T-helper 22 cell (primary cell): ENCODE measurements around the gene SNX2.
"Not testable (repeated sequence)": the region's sequence is repeated elsewhere in the genome, so short reads cannot be mapped to it uniquely, and the experiment has no call there.

Experiments
- DNase-seq: peaks from one replicate; pipeline ENCODE4 v3.0.0-alpha.2; 2020; ENCODE audit warnings: low read depth

The SNX2 gene

GRCh38 chr5:122844136-122844909 is 69.4 kb downstream of the SNX2 start:
- no peak for DNase-seq

DNA sequence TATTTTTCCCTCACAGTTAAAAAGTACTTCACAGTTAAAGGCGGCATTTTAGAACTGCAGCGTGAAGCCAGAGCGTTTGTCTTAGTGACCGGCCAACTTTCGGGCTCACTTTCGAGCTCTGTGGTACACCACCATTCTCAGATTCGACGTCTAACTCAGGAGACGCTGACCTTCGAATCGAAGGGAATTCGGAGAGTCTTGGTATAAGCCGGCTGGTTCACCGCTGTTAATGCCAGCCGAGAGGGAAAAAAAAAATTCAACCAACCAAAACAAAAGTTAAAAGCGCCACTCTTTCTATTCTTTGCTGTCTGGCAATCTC is 70.0 kb downstream of the SNX2 start:
- no peak for DNase-seq

DNA sequence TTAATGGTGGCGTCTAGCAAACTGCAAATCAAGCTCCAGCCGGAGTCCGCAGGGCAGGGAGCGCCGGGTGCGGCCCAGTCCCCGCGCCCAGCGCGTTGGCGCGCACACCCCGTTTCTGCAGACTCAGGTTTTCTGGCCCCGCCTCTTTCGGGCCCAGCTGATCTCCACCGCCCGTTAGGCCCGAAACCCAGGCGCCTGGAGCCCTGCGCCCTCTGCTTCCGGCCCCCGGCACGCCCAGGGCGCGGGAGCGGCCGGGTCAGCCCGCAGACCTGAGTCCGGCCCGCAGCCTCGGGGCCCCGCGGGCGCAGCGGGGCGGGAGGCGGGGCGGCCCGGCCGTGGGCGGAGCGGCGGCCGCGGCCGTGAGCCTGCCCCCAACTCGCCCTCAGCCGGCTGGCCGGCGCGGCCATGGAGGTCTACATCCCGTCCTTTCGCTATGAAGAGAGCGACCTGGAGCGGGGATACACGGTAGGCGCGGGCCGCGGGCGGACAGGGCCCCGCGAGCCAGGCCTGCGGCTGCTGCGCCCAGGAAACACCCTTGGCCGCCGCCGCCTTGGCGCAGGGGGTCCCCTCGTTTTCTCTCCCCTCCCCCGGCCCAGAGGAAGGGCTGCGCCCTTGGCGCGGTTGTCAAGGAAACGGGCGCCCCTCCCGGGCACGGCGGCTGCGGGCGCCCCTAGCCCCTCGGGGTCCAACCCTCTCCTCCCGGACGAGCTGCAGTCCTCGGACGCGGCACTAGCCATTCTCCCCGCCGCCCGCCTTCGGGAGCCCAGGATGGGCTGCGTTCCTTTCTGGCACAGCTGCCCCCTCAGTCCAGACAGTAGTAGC is 70.6 kb downstream of the SNX2 start, which contains the start of gene SNX24:
Gene SNX24, plus strand, starts transcription at position 385 of the 822 bp plus-strand sequence. Its CDS starts 21 bp downstream, at position 406.
- DNase-seq, result peak; percentile 63

DNA sequence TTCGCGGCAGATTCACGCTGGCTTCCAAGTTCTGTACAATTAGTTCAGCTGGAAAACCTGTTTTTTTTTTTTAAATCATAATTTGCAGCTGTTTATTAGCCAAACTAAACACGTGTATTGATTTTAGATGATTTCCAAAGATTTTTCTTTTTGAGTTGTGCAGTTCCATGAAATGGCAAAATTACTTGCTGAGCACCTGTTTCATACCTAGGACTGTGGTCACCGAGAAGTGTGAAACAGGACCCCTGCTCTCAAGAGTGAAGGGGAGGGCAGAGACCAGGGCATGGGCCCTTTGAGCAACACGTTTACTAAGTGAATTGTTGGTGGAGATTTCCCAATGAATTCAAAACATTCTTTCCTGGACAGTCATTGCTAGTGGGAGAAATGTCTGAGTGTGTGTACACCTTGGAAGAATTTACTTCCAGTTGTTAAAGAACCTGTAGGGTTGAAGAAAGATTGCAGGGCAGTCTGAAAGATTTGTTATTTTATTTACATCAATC is 71.2 kb downstream of the SNX2 start:
- no peak for DNase-seq

- DNase-seq, result no peak
These were observed 72.8 kb downstream of the SNX2 start for GRCh38 chr5:122847687-122848081.

GRCh38 chr5:122849771-122850170 is 74.9 kb downstream of the SNX2 start:
- DNase-seq, result no peak

DNA sequence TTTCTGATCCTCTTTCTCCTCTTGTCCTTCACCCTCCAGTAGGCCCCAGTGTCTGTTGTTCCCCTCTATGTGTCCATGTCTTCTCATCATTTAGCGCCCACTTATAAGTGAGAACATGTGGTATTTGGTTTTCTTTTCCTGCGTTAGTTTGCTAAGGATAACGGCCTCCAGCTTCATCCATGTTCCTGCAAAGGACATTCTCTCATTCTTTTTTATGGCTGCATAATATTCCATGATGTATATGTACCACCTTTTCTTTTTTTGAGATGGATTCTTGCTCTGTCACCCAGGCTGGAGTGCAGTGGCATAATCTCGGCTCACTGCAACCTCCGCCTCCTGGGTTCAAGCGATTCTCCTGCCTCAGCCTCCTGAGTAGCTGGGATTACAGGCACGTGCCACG is 82.7 kb downstream of the SNX2 start:
- DNase-seq, result not testable (repeated sequence)

DNA sequence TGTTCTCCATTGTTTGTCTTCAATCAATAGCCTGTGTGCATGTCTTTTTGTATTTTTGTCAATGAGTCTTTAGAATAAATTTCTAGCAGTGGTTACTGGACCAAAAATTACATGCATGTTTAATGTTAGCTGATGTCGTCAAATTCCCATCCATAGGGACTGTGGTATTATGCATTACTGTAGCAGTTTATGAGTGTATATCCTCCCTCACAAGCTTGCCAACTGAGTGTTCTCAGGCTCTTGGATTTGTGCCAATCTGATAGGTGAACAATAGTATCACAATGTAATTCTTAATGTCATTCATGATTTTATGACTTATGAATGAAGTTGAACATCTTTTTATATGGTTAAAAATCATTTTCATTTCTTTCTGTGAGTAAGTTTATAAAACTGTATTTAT is 83.6 kb downstream of the SNX2 start:
- DNase-seq, result no peak

GRCh38 chr5:122863240-122863639 is 88.4 kb downstream of the SNX2 start:
- no peak for DNase-seq

DNA sequence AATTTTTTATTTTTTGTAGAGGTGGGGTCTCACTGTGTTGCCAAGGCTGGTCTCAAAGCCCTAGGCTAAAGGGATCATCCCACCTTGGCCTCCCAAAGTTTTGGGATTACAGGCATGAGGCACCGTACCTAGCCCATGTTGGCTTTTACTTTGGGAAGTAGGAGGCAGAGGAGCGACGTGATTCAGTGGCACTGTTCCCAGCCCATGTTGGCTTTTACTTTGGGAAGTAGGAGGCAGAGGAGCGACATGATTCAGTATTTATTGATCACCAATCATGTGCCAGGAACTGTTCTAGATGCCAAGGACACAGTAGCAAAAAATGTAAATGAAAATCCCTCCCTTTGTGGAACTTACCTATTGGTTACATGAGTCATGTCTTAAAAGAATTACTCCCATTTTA is 88.8 kb downstream of the SNX2 start:
- no peak for DNase-seq

GRCh38 chr5:122864400-122864799 is 89.5 kb downstream of the SNX2 start:
- no peak for DNase-seq

DNA sequence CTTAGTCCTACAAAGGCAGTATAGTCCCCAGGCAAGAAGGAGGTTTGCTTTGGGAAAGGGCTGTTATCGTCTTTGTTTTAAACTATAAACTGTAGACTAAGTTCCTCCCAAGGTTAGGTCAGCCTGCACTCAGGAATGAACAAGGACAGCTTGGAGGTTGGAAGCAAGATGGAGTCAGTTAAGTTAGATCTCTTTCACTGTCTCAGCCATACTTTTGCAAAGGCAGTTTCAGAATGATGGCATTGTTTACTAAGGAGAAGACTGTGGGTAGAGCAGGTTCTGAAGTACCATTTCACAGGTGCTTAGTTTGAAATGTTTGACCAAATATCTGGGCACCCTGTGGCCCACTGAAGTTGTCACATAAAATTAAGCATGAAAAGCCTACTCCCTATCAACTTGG is 90.0 kb downstream of the SNX2 start:
- DNase-seq, result no peak

- DNase-seq, result no peak
These were observed 95.5 kb downstream of the SNX2 start for GRCh38 chr5:122870219-122870856.

- DNase-seq, result no peak
These were observed 96.8 kb downstream of the SNX2 start for GRCh38 chr5:122871661-122872060.

DNA sequence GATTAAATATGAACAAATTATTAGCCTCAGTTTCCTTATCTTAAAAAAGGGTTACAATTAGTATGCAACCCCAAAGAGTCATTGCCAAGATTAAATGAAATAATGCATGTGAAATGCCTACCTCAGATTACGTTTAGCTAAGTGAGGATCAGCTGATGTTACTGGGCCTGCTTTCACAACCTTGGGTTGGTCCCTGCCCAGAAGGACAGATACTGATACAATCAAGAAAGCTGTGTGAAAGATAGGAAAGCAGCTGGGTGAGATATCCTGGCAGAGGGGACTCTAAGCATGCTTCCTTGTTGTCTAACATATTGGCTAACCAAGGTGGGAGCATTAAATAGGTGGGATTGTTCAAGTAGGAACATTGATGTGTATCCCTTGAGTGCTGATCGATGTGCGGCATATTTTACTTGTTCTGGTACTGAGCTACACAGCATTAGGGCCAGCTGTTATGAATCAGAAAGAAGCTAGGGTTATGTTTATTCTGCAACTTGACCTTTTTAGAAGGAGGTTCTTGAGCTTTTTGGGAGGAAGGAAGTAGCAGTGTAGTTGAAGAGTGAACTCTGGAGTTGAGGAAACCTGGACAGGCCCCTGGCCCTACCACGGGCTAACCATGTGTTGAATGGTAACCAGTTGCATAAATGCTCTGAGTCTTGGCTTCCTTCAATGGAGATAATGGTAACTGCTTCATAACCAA is 99.4 kb downstream of the SNX2 start:
- DNase-seq, result no peak

GRCh38 chr5:122877518-122877917 is 102.6 kb downstream of the SNX2 start:
- DNase-seq, result no peak

- DNase-seq, result no peak
These were observed 104.2 kb downstream of the SNX2 start for GRCh38 chr5:122879076-122879475.
